Measurements from ENCODE around the gene FSTL5.

DNA sequence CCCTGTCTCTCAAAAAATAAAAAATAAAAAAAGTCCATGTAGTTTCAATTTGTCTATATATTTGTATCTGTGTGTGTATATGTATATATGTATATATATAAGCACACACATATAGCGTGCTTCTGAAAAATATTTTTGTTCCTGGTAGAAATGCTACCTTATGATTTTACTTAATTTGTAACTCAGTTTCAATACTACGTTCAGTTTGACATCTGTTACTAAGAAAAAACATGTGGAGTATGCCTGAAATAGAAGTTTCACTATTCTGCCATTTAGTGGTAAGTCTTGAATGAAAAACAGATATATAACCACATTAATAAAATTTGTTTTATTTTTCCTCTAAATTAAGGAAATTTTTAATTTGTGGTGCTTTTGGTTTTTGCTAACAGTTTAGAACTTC is 14.2 kb downstream of the FSTL5 start:
- TF ChIP-seq CTCF (IDR thresholded peaks at IDR 0.05 in 2 of 3, conservative IDR thresholded peaks at IDR 0.05 in 1 of 3; ENCODE audit: control insufficient read depth in 2 of 3, extremely low read depth in 1 of 3, insufficient read depth in 1 of 3, low read depth in 3 of 3, low read length in 3 of 3) = no peak
- no peak for TF ChIP-seq MAX (IDR thresholded peaks at IDR 0.05; ENCODE audit: low read depth, low read length)
- no peak for TF ChIP-seq EZH2 (IDR thresholded peaks at IDR 0.05; ENCODE audit: borderline replicate concordance, control insufficient read depth, low read depth, low read length)
- TF ChIP-seq MXI1 (IDR thresholded peaks at IDR 0.05; ENCODE audit: low read depth, low read length) = no peak

Data from GM12878 (cell line).